ENCODE data around the gene MYO1B. TPM values are rescaled to one million over a fixed set of nuclear protein-coding genes. Genes with fewer than 3 reads are reported as not detected.
"Not testable (repeated sequence)": the region's sequence is repeated elsewhere in the genome, so short reads cannot be mapped to it uniquely, and the experiment has no call there.

Gene MYO1B
- total RNA-seq, 1 experiment from 2014 or later = 93.0 TPM

GRCh38 chr2:191451116-191451515 lies 205.9 kb downstream of the MYO1B start:
- H2AFZ ChIP-seq (ENCODE audit: low read length) = no peak overlapping the region
- no peaks in the 10 kb centered on the region for H3K36me3 ChIP-seq (ENCODE audit: low read depth, low read length)
- no peak overlapping the region for H3K4me2 ChIP-seq (ENCODE audit: low read length)
- H3F3A ChIP-seq (ENCODE audit: low read length, unreplicated experiment) = no peaks in the 10 kb centered on the region
- no TSS peak for BruUV-seq (replicated peaks)
- DNase-seq = no peak
- POLR2A ChIA-PET (ENCODE audit: unreplicated experiment) = no interaction called here
- CTCF ChIA-PET = no interaction called here
- no peaks in the 10 kb centered on the region for H3K27me3 ChIP-seq (ENCODE audit: low read length)
- H3K9ac ChIP-seq (ENCODE audit: low read length) = no peak overlapping the region
- no peaks in the 10 kb centered on the region for H4K20me1 ChIP-seq (ENCODE audit: low read length)
- intact Hi-C loops (cut with micrococcal nuclease) = no loop called here
- H3K9me3 ChIP-seq (ENCODE audit: low read length) = no peaks in the 10 kb centered on the region
- no peaks in the 10 kb centered on the region for H3K79me2 ChIP-seq (ENCODE audit: low read length)
- H3K27ac ChIP-seq (ENCODE audit: low read length) = no peak overlapping the region
- TF ChIP-seq EZH2phosphoT487 (IDR thresholded peaks at IDR 0.05; ENCODE audit: borderline replicate concordance, low read length) (no peak), EZH2 (IDR thresholded peaks at IDR 0.05; ENCODE audit: low read length, unreplicated experiment) (no peak), CTCF (conservative IDR thresholded peaks at IDR 0.05; ENCODE audit: low read depth, low read length) (no peak)
- no peak overlapping the region for H3K4me3 ChIP-seq (ENCODE audit: low read length)
- H3K4me1 ChIP-seq (ENCODE audit: insufficient read depth, low read length) = no peaks in the 10 kb centered on the region
- no peaks in the 10 kb centered on the region for H3K9me2 ChIP-seq (replicated peaks; ENCODE audit: low read length)
- no peak for ATAC-seq

- H3F3A ChIP-seq (ENCODE audit: low read length, unreplicated experiment) = no peaks in the 10 kb centered on the region
- H4K20me1 ChIP-seq (ENCODE audit: low read length) = no peaks in the 10 kb centered on the region
- DNase-seq (no peak), ATAC-seq (no peak)
- BruUV-seq (replicated peaks) = no TSS peak
- no peak overlapping the region for H3K9ac ChIP-seq (ENCODE audit: low read length)
- H3K79me2 ChIP-seq (ENCODE audit: low read length) = no peaks in the 10 kb centered on the region
- no peak overlapping the region for H3K4me2 ChIP-seq (ENCODE audit: low read length)
- H3K9me2 ChIP-seq (replicated peaks; ENCODE audit: low read length) = no peaks in the 10 kb centered on the region
- H3K9me3 ChIP-seq (ENCODE audit: low read length) = no peaks in the 10 kb centered on the region
- ChIA-PET CTCF (no interaction called here), POLR2A (ENCODE audit: unreplicated experiment) (no interaction called here)
- no peak overlapping the region for H2AFZ ChIP-seq (ENCODE audit: low read length)
- no peak for TF ChIP-seq EZH2 (IDR thresholded peaks at IDR 0.05; ENCODE audit: low read length, unreplicated experiment)
- TF ChIP-seq EZH2phosphoT487 (IDR thresholded peaks at IDR 0.05; ENCODE audit: borderline replicate concordance, low read length) = no peak
- no peak for TF ChIP-seq CTCF (conservative IDR thresholded peaks at IDR 0.05; ENCODE audit: low read depth, low read length)
- no peaks in the 10 kb centered on the region for H3K36me3 ChIP-seq (ENCODE audit: low read depth, low read length)
- intact Hi-C loops (cut with micrococcal nuclease) = no loop called here
- H3K27me3 ChIP-seq (ENCODE audit: low read length) = no peaks in the 10 kb centered on the region
- H3K4me1 ChIP-seq (ENCODE audit: insufficient read depth, low read length) = no peaks in the 10 kb centered on the region
- no peak overlapping the region for H3K27ac ChIP-seq (ENCODE audit: low read length)
- H3K4me3 ChIP-seq (ENCODE audit: low read length) = no peak overlapping the region
Measured at GRCh38 chr2:191452065-191452464, 206.9 kb downstream of the MYO1B start.

GRCh38 chr2:191453761-191454160 lies 208.6 kb downstream of the MYO1B start:
- intact Hi-C loops (cut with micrococcal nuclease) = no loop called here
- no peak overlapping the region for H3K4me3 ChIP-seq (ENCODE audit: low read length)
- CTCF ChIA-PET = no interaction called here

GRCh38 chr2:191456506-191456905 lies 211.3 kb downstream of the MYO1B start:
- H3K9ac ChIP-seq (ENCODE audit: low read length); H3K4me1 ChIP-seq (ENCODE audit: insufficient read depth, low read length); ATAC-seq; DNase-seq; H3K9me2 ChIP-seq (replicated peaks; ENCODE audit: low read length); BruUV-seq (replicated peaks); H3K4me3 ChIP-seq (ENCODE audit: low read length); H3K27ac ChIP-seq (ENCODE audit: low read length); intact Hi-C loops (cut with micrococcal nuclease); H3K36me3 ChIP-seq (ENCODE audit: low read depth, low read length); CTCF ChIA-PET; H3K4me2 ChIP-seq (ENCODE audit: low read length); H4K20me1 ChIP-seq (ENCODE audit: low read length); H3K9me3 ChIP-seq (ENCODE audit: low read length); H3K27me3 ChIP-seq (ENCODE audit: low read length); POLR2A ChIA-PET (ENCODE audit: unreplicated experiment); H3K79me2 ChIP-seq (ENCODE audit: low read length); H2AFZ ChIP-seq (ENCODE audit: low read length); H3F3A ChIP-seq (ENCODE audit: low read length, unreplicated experiment): not testable (repeated sequence)

More at GRCh38 chr2:191453761-191454160, 208.6 kb downstream of the MYO1B start:
- no peak overlapping the region for H2AFZ ChIP-seq (ENCODE audit: low read length)
- no peak overlapping the region for H3K27ac ChIP-seq (ENCODE audit: low read length)
- H3K9ac ChIP-seq (ENCODE audit: low read length) = no peak overlapping the region
- H3K4me2 ChIP-seq (ENCODE audit: low read length) = no peak overlapping the region
- BruUV-seq (replicated peaks) = no TSS peak
- H3K9me3 ChIP-seq (ENCODE audit: low read length) = no peaks in the 10 kb centered on the region
- no peaks in the 10 kb centered on the region for H3K36me3 ChIP-seq (ENCODE audit: low read depth, low read length)
- no peaks in the 10 kb centered on the region for H3K9me2 ChIP-seq (replicated peaks; ENCODE audit: low read length)
- H3F3A ChIP-seq (ENCODE audit: low read length, unreplicated experiment) = no peaks in the 10 kb centered on the region
- no peaks in the 10 kb centered on the region for H3K4me1 ChIP-seq (ENCODE audit: insufficient read depth, low read length)
- no peak for ATAC-seq
- H3K27me3 ChIP-seq (ENCODE audit: low read length) = no peaks in the 10 kb centered on the region
- no peaks in the 10 kb centered on the region for H4K20me1 ChIP-seq (ENCODE audit: low read length)
- no peak for DNase-seq
- TF ChIP-seq EZH2phosphoT487 (IDR thresholded peaks at IDR 0.05; ENCODE audit: borderline replicate concordance, low read length) (no peak), EZH2 (IDR thresholded peaks at IDR 0.05; ENCODE audit: low read length, unreplicated experiment) (no peak), CTCF (conservative IDR thresholded peaks at IDR 0.05; ENCODE audit: low read depth, low read length) (no peak)
- no peaks in the 10 kb centered on the region for H3K79me2 ChIP-seq (ENCODE audit: low read length)
- POLR2A ChIA-PET (ENCODE audit: unreplicated experiment) = no interaction called here

Data from PC-3 (cell line).